Frontal cortex (tissue), 4 donors: ENCODE data around the gene MTMR3. TPM values are rescaled to one million over a fixed set of nuclear protein-coding genes. Genes with fewer than 3 reads are reported as not detected.

Experiments
- DNase-seq, 2 donors: peaks; one replicate each; pipeline ENCODE4 v3.0.0; 2012; ENCODE audit warnings: low spot score in 2 of 2
- FAIRE-seq: peaks from 2 replicates; lab custom pipeline; 2012; peaks lifted over from hg19 to GRCh38; lab: Jason Lieb, UNC
- total RNA-seq: library from RNA; depleted of rRNA; stranded (reverse); fragments of >200 nt; gene quantifications from one replicate; pipeline ENCODE4 v1.2.3, GENCODE V29; 2014
- donor health status: control.
- donor health status: control.
- donor health status: control.

Gene MTMR3
- total RNA-seq, 1 donor from 2014 or later, result 66.0 TPM

GRCh38 chr22:29867260-29867659, 15.7 kb upstream of the MTMR3 start:
- DNase-seq (no peak), FAIRE-seq (no peak)

DNA sequence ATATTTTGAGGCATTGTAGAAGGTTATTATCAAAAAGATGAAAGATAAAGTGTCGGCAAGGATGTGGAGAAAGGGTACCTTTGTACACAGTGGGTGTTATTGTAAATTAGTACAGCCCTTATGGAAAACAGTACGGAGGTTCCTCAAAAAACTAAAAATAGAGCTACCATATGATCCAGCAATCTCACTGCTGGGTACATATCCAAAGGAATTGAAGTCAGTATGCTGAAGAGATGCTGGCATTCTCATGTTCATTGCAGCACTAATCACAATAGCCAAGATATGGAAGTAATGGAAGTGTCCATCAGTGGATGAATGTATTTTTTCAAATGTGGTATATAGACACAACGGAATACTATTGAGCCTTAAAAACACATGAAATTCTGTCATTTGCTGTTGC, 15.1 kb upstream of the MTMR3 start:
- no peak for DNase-seq
- no peak for FAIRE-seq

GRCh38 chr22:29870574-29870973, 12.4 kb upstream of the MTMR3 start:
- DNase-seq, result no peak
- FAIRE-seq, result no peak

DNA sequence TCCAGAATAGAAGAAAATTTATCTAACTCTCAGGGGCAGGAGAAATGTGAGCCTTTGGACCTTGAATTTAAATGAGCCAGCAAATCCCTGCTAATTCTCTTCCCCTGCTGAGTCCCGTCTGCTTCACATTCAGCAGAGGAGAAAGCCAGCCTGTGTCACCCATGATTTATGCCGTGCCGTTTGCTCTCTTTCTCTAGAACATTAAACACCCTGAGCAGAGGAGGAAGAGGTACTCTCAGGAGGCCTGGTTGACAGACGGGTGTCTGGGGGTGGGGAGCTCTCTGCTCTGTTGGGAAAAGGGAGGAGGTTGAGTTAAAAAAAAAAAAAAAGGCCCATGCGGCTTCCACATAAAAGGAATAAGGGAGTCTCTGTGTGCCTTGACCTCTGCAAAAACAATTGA, 11.3 kb upstream of the MTMR3 start:
- no peak for FAIRE-seq

DNA sequence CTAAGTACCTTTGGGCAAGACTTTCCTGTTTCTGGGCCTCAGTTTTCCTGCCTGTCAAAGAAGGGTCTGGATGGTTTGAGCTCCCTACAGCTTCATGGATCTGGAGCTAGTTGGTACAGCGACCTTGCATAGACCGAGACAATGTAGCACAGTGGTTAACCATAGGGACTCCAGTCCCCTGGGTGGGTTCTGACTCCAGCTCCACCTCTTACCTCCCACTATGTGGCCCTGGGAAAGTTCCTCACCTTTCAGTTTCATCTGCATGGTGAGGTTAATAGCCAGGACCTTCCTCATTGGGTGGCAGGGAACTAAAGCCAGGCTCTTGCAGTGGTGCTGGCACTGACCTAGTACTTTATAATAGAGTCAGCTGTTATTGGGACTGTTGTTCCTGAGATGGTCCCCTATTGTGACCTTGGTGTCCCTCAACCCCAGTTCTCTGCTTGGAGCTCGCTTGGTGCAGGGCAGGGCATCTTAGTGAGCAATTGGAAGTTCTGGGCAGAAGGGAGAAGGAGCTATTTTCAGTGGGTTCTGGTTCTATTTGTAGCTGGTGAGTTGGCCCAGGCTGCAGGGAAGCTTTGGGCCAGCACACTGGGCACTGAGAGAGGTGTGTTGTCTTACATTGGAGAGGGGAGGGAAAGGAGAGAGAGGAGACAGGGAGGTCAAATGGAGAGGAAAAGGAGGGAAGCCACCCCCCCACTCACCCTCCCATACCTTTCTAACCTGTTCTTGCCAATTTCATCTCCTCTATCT, 10.7 kb upstream of the MTMR3 start:
- DNase-seq, result no peak
- no peak for FAIRE-seq

More for the DNA sequence above, 11.3 kb upstream of the MTMR3 start:
- DNase-seq, result no peak

DNA sequence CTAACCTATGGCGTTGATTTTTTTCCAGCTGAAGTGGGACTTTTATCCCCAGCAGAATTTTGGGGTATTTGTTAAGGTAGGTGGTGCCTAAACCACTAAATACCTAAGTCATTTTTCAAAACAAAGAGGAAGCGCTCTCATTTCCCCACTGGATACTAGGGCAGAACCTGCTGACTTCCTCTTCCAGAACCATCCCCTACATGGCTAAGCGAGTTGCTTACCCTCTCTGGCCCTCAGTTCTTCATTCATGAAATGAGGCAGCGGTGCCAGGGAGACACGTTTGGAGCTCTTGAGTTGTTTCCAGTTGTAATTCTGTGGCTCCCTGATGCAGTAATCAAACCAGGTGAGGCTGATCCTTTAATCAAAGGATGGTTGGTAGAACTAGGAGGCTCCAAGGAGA, 10.0 kb upstream of the MTMR3 start:
- FAIRE-seq, result no peak

GRCh38 chr22:29873943-29874342, 9.0 kb upstream of the MTMR3 start:
- FAIRE-seq (no peak), DNase-seq (no peak)

More for the DNA sequence above, 10.0 kb upstream of the MTMR3 start:
- DNase-seq, result no peak

- FAIRE-seq, result no peak
Observed at GRCh38 chr22:29877620-29878019, 5.4 kb upstream of the MTMR3 start.

DNA sequence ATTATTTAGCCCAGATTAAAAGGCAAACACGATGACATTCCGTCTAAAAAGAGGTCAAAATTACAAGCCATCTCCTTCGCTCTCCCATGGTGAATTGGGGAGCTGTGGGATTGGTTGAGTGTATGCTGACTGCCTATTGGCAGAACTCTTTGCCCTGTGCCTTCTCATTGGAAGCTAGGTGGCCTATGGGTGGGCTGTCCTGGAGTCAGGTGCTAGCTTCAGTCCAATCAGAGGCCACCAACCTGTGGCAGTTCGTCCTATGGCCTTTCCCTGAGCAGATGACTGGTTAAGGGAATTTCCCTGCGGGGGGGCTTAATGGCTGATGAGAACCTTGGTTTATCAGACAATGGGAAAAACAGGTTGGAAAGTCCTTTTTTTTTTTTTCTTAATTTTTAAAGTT, 3.2 kb upstream of the MTMR3 start:
- DNase-seq, result no peak
- FAIRE-seq, result no peak

More at GRCh38 chr22:29877620-29878019, 5.4 kb upstream of the MTMR3 start:
- no peak for DNase-seq

DNA sequence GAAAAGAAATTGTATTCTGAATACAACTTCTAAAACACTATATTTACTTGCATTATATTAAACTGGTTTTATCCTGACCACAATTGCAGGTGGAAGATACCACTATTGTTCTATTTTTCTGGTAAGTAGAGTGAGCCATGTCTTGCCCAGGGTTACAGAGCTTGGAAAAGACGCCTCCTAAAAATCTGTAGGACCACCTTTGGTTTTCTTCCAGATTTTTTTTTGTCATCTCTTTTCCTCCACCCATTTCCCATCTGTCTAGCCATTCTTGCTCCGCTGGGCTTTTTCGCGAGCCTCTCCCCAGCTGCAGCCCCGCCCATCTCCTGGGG, 294 bp upstream of the MTMR3 start:
- FAIRE-seq, result no peak
- DNase-seq, result no peak

GRCh38 chr22:29883775-29884097, 762 bp downstream of the MTMR3 start:
- FAIRE-seq, result no peak

DNA sequence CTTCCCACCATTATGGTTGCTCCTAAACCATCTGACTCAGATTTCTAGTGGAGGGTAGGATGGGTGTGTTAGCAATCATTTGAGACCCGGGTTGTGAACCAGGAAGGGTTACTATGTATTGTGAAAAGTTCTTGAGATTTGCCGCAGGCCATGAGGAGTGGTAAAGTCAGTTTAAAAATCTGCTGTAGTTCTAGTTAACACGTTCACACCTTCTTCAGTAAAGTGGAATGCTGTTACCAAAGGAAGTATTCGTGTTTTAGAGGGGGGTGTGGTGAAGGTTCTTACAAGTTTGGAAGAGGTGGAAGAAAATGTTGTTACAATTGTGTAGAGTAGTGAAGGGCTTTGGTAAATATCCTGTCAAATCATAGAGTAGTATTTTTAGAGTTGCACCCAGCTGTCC, 2.6 kb downstream of the MTMR3 start:
- no peak for DNase-seq
- no peak for FAIRE-seq

More at GRCh38 chr22:29883775-29884097, 762 bp downstream of the MTMR3 start:
- no peak for DNase-seq

- no peak for DNase-seq
- FAIRE-seq, result no peak
Observed at GRCh38 chr22:29886596-29886995, 3.6 kb downstream of the MTMR3 start.

DNA sequence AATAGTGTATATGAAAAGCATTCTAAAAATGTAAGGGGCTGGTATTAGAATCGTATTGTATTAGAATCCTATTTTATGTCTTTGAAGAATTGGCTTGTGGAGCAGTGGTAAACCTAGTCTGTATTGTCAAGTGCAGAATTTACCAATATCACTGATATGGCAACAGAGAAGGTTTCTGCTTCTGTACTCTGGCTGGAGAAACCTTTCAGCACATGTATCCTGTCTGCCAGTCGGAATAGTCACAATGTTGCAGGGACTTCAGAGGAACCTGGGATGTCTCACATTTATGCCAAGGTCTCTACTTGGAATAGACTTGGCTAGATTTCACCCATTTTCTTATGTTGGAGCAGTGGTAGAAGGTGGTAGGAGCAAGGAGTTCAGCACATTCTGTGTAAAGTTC, 4.4 kb downstream of the MTMR3 start:
- no peak for FAIRE-seq
- DNase-seq, result no peak

- DNase-seq (no peak), FAIRE-seq (no peak)
Observed at GRCh38 chr22:29890760-29891159, 7.8 kb downstream of the MTMR3 start.

DNA sequence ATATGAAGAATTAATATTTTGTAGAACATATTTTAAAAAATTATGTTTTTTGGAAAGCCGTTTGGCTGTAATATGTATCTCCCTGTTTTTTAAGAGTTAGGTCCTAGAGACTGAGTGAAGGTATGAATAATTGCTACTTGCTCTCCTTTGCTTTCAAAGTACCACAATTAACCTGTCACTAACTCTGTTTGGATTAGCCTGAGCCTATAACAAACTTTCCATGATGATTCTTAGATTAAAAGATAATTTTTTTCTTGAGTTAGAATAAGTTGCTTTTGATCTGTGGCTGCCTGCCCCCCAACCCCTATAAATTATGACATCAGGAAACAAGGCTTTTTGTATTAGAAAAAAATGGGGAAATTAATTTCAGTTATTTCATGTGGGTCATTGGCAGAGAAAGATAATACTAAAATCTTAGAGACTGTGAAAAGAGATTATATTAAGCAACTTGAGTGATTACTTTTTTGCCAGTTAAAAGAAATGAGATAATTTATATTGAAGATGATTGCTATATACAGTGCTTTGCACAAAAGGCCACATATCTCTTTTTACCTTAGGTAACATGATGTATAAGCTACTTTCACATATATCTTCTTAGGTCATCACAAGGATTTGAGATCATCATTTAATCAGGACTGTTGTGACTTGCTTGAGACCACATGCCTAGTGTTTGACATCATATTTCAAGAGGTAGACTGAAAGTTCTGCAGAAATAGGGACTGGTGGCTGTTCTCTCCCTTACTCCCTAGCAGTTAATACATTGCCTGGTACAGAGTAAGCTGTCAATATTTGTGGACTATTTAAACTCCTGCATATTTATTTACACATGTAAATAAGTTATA, 9.6 kb downstream of the MTMR3 start:
- FAIRE-seq (no peak), DNase-seq (no peak)

- no peak for FAIRE-seq
Observed at GRCh38 chr22:29901354-29901753, 18.4 kb downstream of the MTMR3 start.

GRCh38 chr22:29903371-29903770, 20.4 kb downstream of the MTMR3 start:
- FAIRE-seq (no peak), DNase-seq (no peak)

More at GRCh38 chr22:29901354-29901753, 18.4 kb downstream of the MTMR3 start:
- DNase-seq, result no peak

DNA sequence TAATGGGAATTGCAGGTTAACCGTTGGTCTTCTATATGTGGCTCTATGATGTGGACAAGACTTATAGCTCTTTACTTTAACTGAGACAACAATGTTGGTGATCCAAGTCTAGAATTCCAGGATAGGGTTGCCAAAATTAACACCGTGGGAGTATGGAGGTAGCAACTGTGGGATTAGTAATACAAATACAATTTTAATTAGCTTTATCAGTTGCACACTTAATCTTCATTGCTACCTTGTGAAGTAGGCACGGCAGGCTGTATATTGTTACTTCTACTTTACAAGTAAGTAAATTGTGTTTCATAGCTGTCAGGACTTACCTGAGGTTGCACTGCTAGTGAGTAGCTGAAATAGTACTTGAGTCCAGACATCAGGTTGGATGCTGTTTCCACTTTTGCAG, 21.0 kb downstream of the MTMR3 start:
- DNase-seq (no peak), FAIRE-seq (no peak)

DNA sequence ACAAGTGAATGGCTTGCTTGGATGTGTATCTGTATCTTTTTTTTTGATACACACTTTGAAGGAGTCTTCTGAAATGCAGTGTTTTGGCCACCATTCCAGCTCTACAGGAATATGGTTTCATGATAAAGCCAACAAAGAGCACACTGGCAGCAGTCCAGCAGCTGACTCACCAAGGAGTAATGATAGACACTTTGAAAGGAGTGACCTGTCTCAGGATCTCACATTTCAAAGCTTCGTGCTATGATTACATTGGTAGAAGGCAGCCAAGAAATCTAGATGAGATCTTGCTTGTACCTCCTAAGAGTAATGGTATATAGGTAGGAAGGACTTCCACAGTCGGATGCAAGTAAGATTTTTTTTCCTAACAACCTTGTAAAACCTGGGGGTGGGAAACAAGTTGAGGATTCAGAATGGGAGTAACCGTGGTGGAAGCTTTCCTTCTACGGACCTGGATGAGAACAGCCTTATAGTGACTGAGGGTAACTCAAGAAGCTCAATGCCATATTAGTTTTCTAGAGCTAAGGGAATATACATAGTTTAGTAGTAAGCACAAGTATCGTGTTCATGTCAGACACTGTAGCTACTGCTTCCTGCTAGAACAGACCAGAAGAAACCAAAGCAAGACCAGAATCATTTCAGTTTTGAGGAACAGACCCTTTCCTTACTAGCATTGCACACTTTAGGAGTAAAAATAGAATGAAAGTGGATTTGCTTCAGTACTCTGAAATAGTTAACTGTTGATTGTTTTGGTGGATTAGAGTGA, 25.0 kb downstream of the MTMR3 start:
- DNase-seq, result peak in 1 of 2 donors; percentile 34
- FAIRE-seq, result no peak

GRCh38 chr22:29912141-29912540, 29.2 kb downstream of the MTMR3 start:
- no peak for DNase-seq
- no peak for FAIRE-seq
